OCI-LY3 (cell line): ENCODE data around the gene STARD3.
"Not testable (repeated sequence)": the region's sequence is repeated elsewhere in the genome, so short reads cannot be mapped to it uniquely, and the experiment has no call there.

Source experiments
- H2AFZ ChIP-seq: fragments of 200-600, 300-600 bp; shearing (Covaris generic); 2 replicates; pipeline ENCODE4 v1.6.0; 2014; ENCODE audit warnings: antibody characterized with exemption, low read depth, low read length
- H3K27ac ChIP-seq: fragments of 200-600, 300-600 bp; sonication (generic); 2 replicates; pipeline ENCODE4 v1.5.1; 2014; ENCODE audit warnings: mild to moderate bottlenecking, low read length, moderate library complexity, mixed read lengths
- H3K27me3 ChIP-seq: fragments of 200-600, 300-600 bp; sonication (generic); 2 replicates; pipeline ENCODE4 v1.6.1; 2014; ENCODE audit warnings: low read depth, low read length, mixed read lengths
- H3K36me3 ChIP-seq: fragments of 200-600, 300-600 bp; sonication (generic); replicated peaks from 2 replicates; pipeline ENCODE3; 2014; ENCODE audit warnings: low read depth, low read length, mixed read lengths
- H3K4me1 ChIP-seq: fragments of 300-600, 200-600 bp; sonication (generic); 2 replicates; pipeline ENCODE4 v1.6.1; 2014; ENCODE audit warnings: low read length, mixed read lengths
- H3K4me2 ChIP-seq: fragments of 200-600, 300-600 bp; sonication (generic); 2 replicates; pipeline ENCODE4 v1.6.1; 2014; ENCODE audit warnings: low read length, mixed read lengths
- H3K4me3 ChIP-seq: fragments of 300-600, 200-600 bp; sonication (generic); 2 replicates; pipeline ENCODE4 v1.5.1; 2014; ENCODE audit warnings: antibody characterized with exemption, mild to moderate bottlenecking, low read length, moderate library complexity
- H3K79me2 ChIP-seq: fragments of 300-600, 200-600 bp; shearing (Covaris generic); 2 replicates; pipeline ENCODE4 v1.6.1; 2014; ENCODE audit warnings: mild to moderate bottlenecking, low read length, mixed read lengths
- H3K9ac ChIP-seq: fragments of 300-600, 200-600 bp; shearing (Covaris generic); 2 replicates; pipeline ENCODE4 v1.6.0; 2014; ENCODE audit warnings: mild to moderate bottlenecking, low read length, moderate library complexity
- H3K9me3 ChIP-seq: fragments of 200-600, 300-600 bp; shearing (Covaris generic); 2 replicates; pipeline ENCODE4 v1.6.1; 2014; ENCODE audit warnings: low read length, mixed read lengths; ENCODE audit not compliant: insufficient read depth
- H4K20me1 ChIP-seq: fragments of 200-600, 300-600 bp; sonication (generic); 2 replicates; pipeline ENCODE4 v1.6.1; 2016; ENCODE audit warnings: low read length, mixed read lengths; ENCODE audit not compliant: insufficient read depth
- EZH2phosphoT487 ChIP-seq: fragments of 200-600 bp; shearing (Covaris generic); IDR thresholded peaks from 2 replicates; pipeline ENCODE4 v1.6.1; 2018; ENCODE audit warnings: antibody characterized with exemption, mixed run types, low read depth
- TF ChIP-seq, protein P1 (sequence below): fragments of 200-600, 300-600 bp; sonication (generic); IDR thresholded peaks from 2 replicates; pipeline ENCODE4 v1.5.1; 2014; ENCODE audit warnings: antibody characterized with exemption, low read length, low read depth

Gene STARD3

DNA sequence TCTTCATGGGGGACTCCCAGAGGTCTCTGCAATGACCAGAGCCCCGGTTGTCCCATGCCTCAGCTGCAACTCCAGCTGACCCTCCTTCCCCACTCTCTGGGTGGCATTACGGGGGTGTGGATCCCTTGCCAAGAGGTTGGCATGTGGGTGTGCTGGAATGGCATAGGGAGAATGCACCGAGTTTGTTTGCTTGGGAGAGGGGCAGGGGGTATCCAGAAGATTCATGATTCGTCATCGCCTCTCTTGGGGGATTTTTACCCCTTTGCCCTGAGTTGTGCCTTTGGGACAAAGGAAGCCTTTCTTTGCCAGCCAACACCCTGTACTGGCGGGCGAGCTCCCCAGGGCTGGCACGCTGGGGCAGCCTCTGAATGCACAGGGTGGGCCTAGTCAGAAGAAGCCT is 69.4 kb downstream of the STARD3 start:
- Histone ChIP-seq H3K4me2 (no peak overlapping the region), H3K4me1 (peaks cover 9% of the 10 kb centered on the region), H2AFZ (no peak overlapping the region), H3K27ac (no peak overlapping the region), H3K9me3 (no peaks in the 10 kb centered on the region), H3K79me2 (no peaks in the 10 kb centered on the region), H4K20me1 (no peaks in the 10 kb centered on the region), H3K9ac (no peak overlapping the region), H3K4me3 (no peak overlapping the region), H3K27me3 (no peaks in the 10 kb centered on the region), H3K36me3 (no peaks in the 10 kb centered on the region)
- TF ChIP-seq EZH2phosphoT487, result no peak
- TF ChIP-seq, protein P1, sequence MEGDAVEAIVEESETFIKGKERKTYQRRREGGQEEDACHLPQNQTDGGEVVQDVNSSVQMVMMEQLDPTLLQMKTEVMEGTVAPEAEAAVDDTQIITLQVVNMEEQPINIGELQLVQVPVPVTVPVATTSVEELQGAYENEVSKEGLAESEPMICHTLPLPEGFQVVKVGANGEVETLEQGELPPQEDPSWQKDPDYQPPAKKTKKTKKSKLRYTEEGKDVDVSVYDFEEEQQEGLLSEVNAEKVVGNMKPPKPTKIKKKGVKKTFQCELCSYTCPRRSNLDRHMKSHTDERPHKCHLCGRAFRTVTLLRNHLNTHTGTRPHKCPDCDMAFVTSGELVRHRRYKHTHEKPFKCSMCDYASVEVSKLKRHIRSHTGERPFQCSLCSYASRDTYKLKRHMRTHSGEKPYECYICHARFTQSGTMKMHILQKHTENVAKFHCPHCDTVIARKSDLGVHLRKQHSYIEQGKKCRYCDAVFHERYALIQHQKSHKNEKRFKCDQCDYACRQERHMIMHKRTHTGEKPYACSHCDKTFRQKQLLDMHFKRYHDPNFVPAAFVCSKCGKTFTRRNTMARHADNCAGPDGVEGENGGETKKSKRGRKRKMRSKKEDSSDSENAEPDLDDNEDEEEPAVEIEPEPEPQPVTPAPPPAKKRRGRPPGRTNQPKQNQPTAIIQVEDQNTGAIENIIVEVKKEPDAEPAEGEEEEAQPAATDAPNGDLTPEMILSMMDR, result no peak

DNA sequence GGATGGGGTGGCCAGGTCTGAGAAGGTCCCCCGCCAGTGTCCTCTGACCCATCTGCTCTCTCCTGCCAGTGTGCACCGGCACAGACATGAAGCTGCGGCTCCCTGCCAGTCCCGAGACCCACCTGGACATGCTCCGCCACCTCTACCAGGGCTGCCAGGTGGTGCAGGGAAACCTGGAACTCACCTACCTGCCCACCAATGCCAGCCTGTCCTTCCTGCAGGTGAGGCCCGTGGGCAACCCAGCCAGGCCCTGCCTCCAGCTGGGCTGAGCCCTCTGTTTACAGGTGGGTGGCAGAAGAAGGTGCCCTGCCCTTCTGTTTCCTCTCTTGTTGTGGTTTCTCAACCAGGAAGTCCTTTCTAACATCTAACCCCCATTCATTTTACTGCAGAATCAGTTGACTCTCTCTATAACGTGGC is 70.0 kb downstream of the STARD3 start:
- Histone ChIP-seq H4K20me1 (no peaks in the 10 kb centered on the region), H3K9me3 (no peaks in the 10 kb centered on the region), H3K79me2 (no peaks in the 10 kb centered on the region), H3K27me3 (no peaks in the 10 kb centered on the region), H3K36me3 (no peaks in the 10 kb centered on the region), H3K9ac (no peak overlapping the region), H3K4me1 (peaks cover 9% of the 10 kb centered on the region), H2AFZ (no peak overlapping the region), H3K4me2 (no peak overlapping the region), H3K27ac (no peak overlapping the region), H3K4me3 (no peak overlapping the region)
- TF ChIP-seq, protein P1, result no peak

DNA sequence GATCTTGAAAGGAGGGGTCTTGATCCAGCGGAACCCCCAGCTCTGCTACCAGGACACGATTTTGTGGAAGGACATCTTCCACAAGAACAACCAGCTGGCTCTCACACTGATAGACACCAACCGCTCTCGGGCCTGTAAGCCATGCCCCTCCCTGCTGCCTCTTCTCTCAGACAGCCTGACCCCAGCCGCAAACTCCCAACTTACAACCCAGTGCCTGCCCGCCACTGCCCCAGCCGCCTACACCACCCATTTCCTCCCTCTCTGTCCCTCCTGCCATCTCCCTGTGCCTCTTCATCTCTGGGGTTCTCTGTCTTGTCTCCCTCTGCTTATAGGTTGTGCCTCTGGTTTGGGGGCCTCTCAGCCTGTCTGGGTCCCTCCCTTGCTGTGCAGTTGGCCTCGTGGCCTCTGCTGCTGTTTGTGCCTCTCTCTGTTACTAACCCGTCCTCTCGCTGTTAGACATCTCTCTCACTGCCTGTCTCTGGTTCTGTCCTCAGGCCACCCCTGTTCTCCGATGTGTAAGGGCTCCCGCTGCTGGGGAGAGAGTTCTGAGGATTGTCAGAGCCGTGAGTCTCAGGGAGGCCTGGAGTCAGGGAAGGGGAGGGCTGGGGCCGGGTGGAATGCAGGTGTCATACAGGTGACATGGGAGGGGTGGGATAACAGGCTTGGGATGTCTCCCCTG is 72.5 kb downstream of the STARD3 start:
- TF ChIP-seq, protein P1, result no peak
- TF ChIP-seq EZH2phosphoT487, result no peak
- no peaks in the 10 kb centered on the region for H3K36me3 ChIP-seq
- no peak overlapping the region for H3K27ac ChIP-seq
- H3K79me2 ChIP-seq, result no peaks in the 10 kb centered on the region
- H3K4me1 ChIP-seq, result no peaks in the 10 kb centered on the region
- H3K9me3 ChIP-seq, result no peaks in the 10 kb centered on the region
- no peak overlapping the region for H3K9ac ChIP-seq
- H3K4me3 ChIP-seq, result no peak overlapping the region
- no peak overlapping the region for H2AFZ ChIP-seq
- H4K20me1 ChIP-seq, result no peaks in the 10 kb centered on the region
- H3K4me2 ChIP-seq, result no peak overlapping the region
- no peaks in the 10 kb centered on the region for H3K27me3 ChIP-seq

DNA sequence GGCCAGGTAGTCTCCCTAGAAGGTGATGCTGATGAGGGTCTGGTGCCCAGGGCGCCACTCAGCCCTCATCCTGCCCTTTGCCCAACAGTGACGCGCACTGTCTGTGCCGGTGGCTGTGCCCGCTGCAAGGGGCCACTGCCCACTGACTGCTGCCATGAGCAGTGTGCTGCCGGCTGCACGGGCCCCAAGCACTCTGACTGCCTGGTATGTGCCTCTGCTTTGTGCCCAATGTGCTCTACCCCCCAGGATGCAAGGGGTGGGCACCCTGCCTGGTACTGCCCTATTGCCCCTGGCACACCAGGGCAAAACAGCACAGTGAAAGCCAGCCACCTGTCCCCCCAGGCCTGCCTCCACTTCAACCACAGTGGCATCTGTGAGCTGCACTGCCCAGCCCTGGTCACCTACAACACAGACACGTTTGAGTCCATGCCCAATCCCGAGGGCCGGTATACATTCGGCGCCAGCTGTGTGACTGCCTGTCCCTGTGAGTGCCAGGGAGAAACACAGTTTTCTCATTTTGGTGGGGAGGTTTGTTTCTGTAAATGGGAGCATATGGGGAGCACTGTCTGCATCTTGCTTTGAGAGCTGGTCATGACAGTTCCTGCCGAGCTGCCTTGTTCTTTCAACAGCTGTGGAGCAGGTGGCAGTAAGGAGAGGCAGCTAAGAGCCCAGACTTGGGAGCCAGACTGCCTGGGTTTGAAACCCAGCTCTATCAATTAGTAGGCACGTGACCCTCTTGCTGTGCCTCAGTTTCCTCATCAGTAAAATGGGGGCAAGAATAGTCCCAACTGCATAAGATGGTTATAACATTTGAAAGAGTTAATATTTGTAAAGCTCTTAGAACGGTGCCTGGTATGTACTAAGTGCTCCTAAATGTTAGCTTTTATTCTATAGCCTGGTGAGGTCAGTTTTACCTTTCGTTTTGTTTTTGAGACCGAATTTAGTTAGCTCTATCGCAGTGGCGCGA is 73.3 kb downstream of the STARD3 start:
- no peaks in the 10 kb centered on the region for H3K9me3 ChIP-seq
- H3K36me3 ChIP-seq, result no peaks in the 10 kb centered on the region

DNA sequence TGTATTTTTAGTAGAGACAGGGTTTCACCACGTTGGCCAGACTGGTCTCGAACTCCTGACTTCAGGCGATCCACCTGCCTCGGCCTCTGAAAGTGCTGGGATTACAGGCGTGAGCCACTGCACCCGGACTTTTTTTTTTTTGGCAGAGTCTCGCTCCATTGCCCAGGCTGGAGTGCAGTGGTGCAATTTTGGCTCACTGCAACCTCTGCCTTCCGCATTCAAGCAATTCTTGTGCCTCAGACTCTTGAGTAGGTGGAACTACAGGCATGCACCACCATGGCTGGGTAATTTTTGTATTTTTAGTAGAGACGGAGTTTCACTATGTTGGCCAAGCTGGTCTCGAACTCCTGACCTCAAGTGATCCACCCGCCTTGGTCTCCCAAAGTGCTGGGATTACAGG is 74.1 kb downstream of the STARD3 start:
- not testable (repeated sequence) for H3K4me3 ChIP-seq, H3K9ac ChIP-seq, H3K79me2 ChIP-seq, H3K9me3 ChIP-seq, H3K36me3 ChIP-seq, H3K4me1 ChIP-seq, H3K27ac ChIP-seq, H3K4me2 ChIP-seq, H2AFZ ChIP-seq, H3K27me3 ChIP-seq, H4K20me1 ChIP-seq

More for the DNA sequence above, 73.3 kb downstream of the STARD3 start:
- H3K9ac ChIP-seq, result no peak overlapping the region
- H3K4me2 ChIP-seq, result no peak overlapping the region
- H3K4me1 ChIP-seq, result no peaks in the 10 kb centered on the region
- TF ChIP-seq, protein P1, result no peak
- TF ChIP-seq EZH2phosphoT487, result no peak
- H2AFZ ChIP-seq, result no peak overlapping the region
- H3K79me2 ChIP-seq, result no peaks in the 10 kb centered on the region
- H3K4me3 ChIP-seq, result no peak overlapping the region
- H3K27me3 ChIP-seq, result no peaks in the 10 kb centered on the region
- no peaks in the 10 kb centered on the region for H4K20me1 ChIP-seq
- H3K27ac ChIP-seq, result no peak overlapping the region
